ENCODE measurements around the gene HYDIN.
"Not testable (repeated sequence)": the region's sequence is repeated elsewhere in the genome, so short reads cannot be mapped to it uniquely, and the experiment has no call there.

HYDIN gene

GRCh38 chr16:70984675-70985074 is 245.8 kb downstream of the HYDIN start:
- not testable (repeated sequence) for H3K79me2 ChIP-seq (ENCODE audit: low read length)

GRCh38 chr16:70968332-70968731 is 262.2 kb downstream of the HYDIN start:
- H3K27ac ChIP-seq (ENCODE audit: low read length); H3K4me1 ChIP-seq (ENCODE audit: low read length); H4K20me1 ChIP-seq (ENCODE audit: insufficient read depth, low read length); H3K4me2 ChIP-seq (ENCODE audit: low read length); H3K36me3 ChIP-seq (replicated peaks; ENCODE audit: low read depth, low read length); H2AFZ ChIP-seq (ENCODE audit: low read depth, low read length); H3K79me2 ChIP-seq (ENCODE audit: low read length); H3K9ac ChIP-seq (ENCODE audit: low read length); H3K9me3 ChIP-seq (ENCODE audit: insufficient read depth, low read length); H3K4me3 ChIP-seq (ENCODE audit: low read length); H3K27me3 ChIP-seq (ENCODE audit: low read depth, low read length): not testable (repeated sequence)

More at GRCh38 chr16:70984675-70985074, 245.8 kb downstream of the HYDIN start:
- not testable (repeated sequence) for H3K27me3 ChIP-seq (ENCODE audit: low read depth, low read length); H3K27ac ChIP-seq (ENCODE audit: low read length); H3K4me1 ChIP-seq (ENCODE audit: low read length); H3K4me3 ChIP-seq (ENCODE audit: low read length); H2AFZ ChIP-seq (ENCODE audit: low read depth, low read length); H4K20me1 ChIP-seq (ENCODE audit: insufficient read depth, low read length); H3K4me2 ChIP-seq (ENCODE audit: low read length); H3K9ac ChIP-seq (ENCODE audit: low read length); H3K36me3 ChIP-seq (replicated peaks; ENCODE audit: low read depth, low read length); H3K9me3 ChIP-seq (ENCODE audit: insufficient read depth, low read length)

- H4K20me1 ChIP-seq (ENCODE audit: insufficient read depth, low read length); H3K27me3 ChIP-seq (ENCODE audit: low read depth, low read length); H3K4me1 ChIP-seq (ENCODE audit: low read length); H3K9me3 ChIP-seq (ENCODE audit: insufficient read depth, low read length); H3K36me3 ChIP-seq (replicated peaks; ENCODE audit: low read depth, low read length); H3K27ac ChIP-seq (ENCODE audit: low read length); H3K4me2 ChIP-seq (ENCODE audit: low read length); H3K79me2 ChIP-seq (ENCODE audit: low read length); H2AFZ ChIP-seq (ENCODE audit: low read depth, low read length); H3K9ac ChIP-seq (ENCODE audit: low read length); H3K4me3 ChIP-seq (ENCODE audit: low read length): not testable (repeated sequence)
Measured at GRCh38 chr16:70960169-70960568, 270.4 kb downstream of the HYDIN start.

- H2AFZ ChIP-seq (ENCODE audit: low read depth, low read length); H3K4me2 ChIP-seq (ENCODE audit: low read length); H3K4me3 ChIP-seq (ENCODE audit: low read length); H3K9ac ChIP-seq (ENCODE audit: low read length); H3K9me3 ChIP-seq (ENCODE audit: insufficient read depth, low read length); H3K27me3 ChIP-seq (ENCODE audit: low read depth, low read length); H3K79me2 ChIP-seq (ENCODE audit: low read length); H3K27ac ChIP-seq (ENCODE audit: low read length); H3K4me1 ChIP-seq (ENCODE audit: low read length); H4K20me1 ChIP-seq (ENCODE audit: insufficient read depth, low read length); H3K36me3 ChIP-seq (replicated peaks; ENCODE audit: low read depth, low read length): not testable (repeated sequence)
Measured at GRCh38 chr16:70954922-70955321, 275.6 kb downstream of the HYDIN start.

GRCh38 chr16:70953824-70954223 is 276.7 kb downstream of the HYDIN start:
- H3K4me3 ChIP-seq (ENCODE audit: low read length); H2AFZ ChIP-seq (ENCODE audit: low read depth, low read length); H3K9ac ChIP-seq (ENCODE audit: low read length); H3K27ac ChIP-seq (ENCODE audit: low read length); H4K20me1 ChIP-seq (ENCODE audit: insufficient read depth, low read length); H3K9me3 ChIP-seq (ENCODE audit: insufficient read depth, low read length); H3K4me2 ChIP-seq (ENCODE audit: low read length); H3K27me3 ChIP-seq (ENCODE audit: low read depth, low read length); H3K4me1 ChIP-seq (ENCODE audit: low read length); H3K79me2 ChIP-seq (ENCODE audit: low read length); H3K36me3 ChIP-seq (replicated peaks; ENCODE audit: low read depth, low read length): not testable (repeated sequence)

GRCh38 chr16:70943551-70943950 is 287.0 kb downstream of the HYDIN start:
- H2AFZ ChIP-seq (ENCODE audit: low read depth, low read length); H3K9ac ChIP-seq (ENCODE audit: low read length); H3K36me3 ChIP-seq (replicated peaks; ENCODE audit: low read depth, low read length); H3K4me1 ChIP-seq (ENCODE audit: low read length); H3K79me2 ChIP-seq (ENCODE audit: low read length); H3K27ac ChIP-seq (ENCODE audit: low read length); H3K4me2 ChIP-seq (ENCODE audit: low read length); H4K20me1 ChIP-seq (ENCODE audit: insufficient read depth, low read length); H3K4me3 ChIP-seq (ENCODE audit: low read length); H3K9me3 ChIP-seq (ENCODE audit: insufficient read depth, low read length); H3K27me3 ChIP-seq (ENCODE audit: low read depth, low read length): not testable (repeated sequence)

- H3K4me3 ChIP-seq (ENCODE audit: low read length); H3K27me3 ChIP-seq (ENCODE audit: low read depth, low read length); H3K36me3 ChIP-seq (replicated peaks; ENCODE audit: low read depth, low read length); H4K20me1 ChIP-seq (ENCODE audit: insufficient read depth, low read length); H3K9ac ChIP-seq (ENCODE audit: low read length); H2AFZ ChIP-seq (ENCODE audit: low read depth, low read length); H3K9me3 ChIP-seq (ENCODE audit: insufficient read depth, low read length); H3K27ac ChIP-seq (ENCODE audit: low read length); H3K79me2 ChIP-seq (ENCODE audit: low read length); H3K4me2 ChIP-seq (ENCODE audit: low read length); H3K4me1 ChIP-seq (ENCODE audit: low read length): not testable (repeated sequence)
Measured at GRCh38 chr16:70939690-70940359, 290.7 kb downstream of the HYDIN start.

- H2AFZ ChIP-seq (ENCODE audit: low read depth, low read length); H3K27ac ChIP-seq (ENCODE audit: low read length); H3K36me3 ChIP-seq (replicated peaks; ENCODE audit: low read depth, low read length); H3K9me3 ChIP-seq (ENCODE audit: insufficient read depth, low read length); H3K4me2 ChIP-seq (ENCODE audit: low read length); H3K79me2 ChIP-seq (ENCODE audit: low read length); H3K27me3 ChIP-seq (ENCODE audit: low read depth, low read length); H4K20me1 ChIP-seq (ENCODE audit: insufficient read depth, low read length); H3K9ac ChIP-seq (ENCODE audit: low read length); H3K4me1 ChIP-seq (ENCODE audit: low read length); H3K4me3 ChIP-seq (ENCODE audit: low read length): not testable (repeated sequence)
Measured at GRCh38 chr16:70936781-70937525, 293.6 kb downstream of the HYDIN start.

GRCh38 chr16:70935325-70935724 is 295.2 kb downstream of the HYDIN start:
- not testable (repeated sequence) for H2AFZ ChIP-seq (ENCODE audit: low read depth, low read length); H3K79me2 ChIP-seq (ENCODE audit: low read length); H3K27ac ChIP-seq (ENCODE audit: low read length); H3K4me3 ChIP-seq (ENCODE audit: low read length); H4K20me1 ChIP-seq (ENCODE audit: insufficient read depth, low read length); H3K27me3 ChIP-seq (ENCODE audit: low read depth, low read length); H3K9me3 ChIP-seq (ENCODE audit: insufficient read depth, low read length); H3K36me3 ChIP-seq (replicated peaks; ENCODE audit: low read depth, low read length); H3K4me1 ChIP-seq (ENCODE audit: low read length); H3K4me2 ChIP-seq (ENCODE audit: low read length); H3K9ac ChIP-seq (ENCODE audit: low read length)

- not testable (repeated sequence) for H3K27me3 ChIP-seq (ENCODE audit: low read depth, low read length); H3K4me1 ChIP-seq (ENCODE audit: low read length); H3K36me3 ChIP-seq (replicated peaks; ENCODE audit: low read depth, low read length); H3K9me3 ChIP-seq (ENCODE audit: insufficient read depth, low read length); H3K4me3 ChIP-seq (ENCODE audit: low read length); H4K20me1 ChIP-seq (ENCODE audit: insufficient read depth, low read length); H3K79me2 ChIP-seq (ENCODE audit: low read length); H3K9ac ChIP-seq (ENCODE audit: low read length); H2AFZ ChIP-seq (ENCODE audit: low read depth, low read length); H3K27ac ChIP-seq (ENCODE audit: low read length); H3K4me2 ChIP-seq (ENCODE audit: low read length)
Measured at GRCh38 chr16:70933746-70934145, 296.8 kb downstream of the HYDIN start.

All from OCI-LY3 (cell line).